CD4-positive, alpha-beta T cell treated with Interleukin-2 at 100 ng/mL for 4 hours (primary cell): ENCODE data around the gene AQP12B.

Source experiments
- DNase-seq: peaks from one replicate; pipeline ENCODE4 v3.0.0-alpha.2; 2020; ENCODE audit warnings: low spot score

AQP12B gene

DNA sequence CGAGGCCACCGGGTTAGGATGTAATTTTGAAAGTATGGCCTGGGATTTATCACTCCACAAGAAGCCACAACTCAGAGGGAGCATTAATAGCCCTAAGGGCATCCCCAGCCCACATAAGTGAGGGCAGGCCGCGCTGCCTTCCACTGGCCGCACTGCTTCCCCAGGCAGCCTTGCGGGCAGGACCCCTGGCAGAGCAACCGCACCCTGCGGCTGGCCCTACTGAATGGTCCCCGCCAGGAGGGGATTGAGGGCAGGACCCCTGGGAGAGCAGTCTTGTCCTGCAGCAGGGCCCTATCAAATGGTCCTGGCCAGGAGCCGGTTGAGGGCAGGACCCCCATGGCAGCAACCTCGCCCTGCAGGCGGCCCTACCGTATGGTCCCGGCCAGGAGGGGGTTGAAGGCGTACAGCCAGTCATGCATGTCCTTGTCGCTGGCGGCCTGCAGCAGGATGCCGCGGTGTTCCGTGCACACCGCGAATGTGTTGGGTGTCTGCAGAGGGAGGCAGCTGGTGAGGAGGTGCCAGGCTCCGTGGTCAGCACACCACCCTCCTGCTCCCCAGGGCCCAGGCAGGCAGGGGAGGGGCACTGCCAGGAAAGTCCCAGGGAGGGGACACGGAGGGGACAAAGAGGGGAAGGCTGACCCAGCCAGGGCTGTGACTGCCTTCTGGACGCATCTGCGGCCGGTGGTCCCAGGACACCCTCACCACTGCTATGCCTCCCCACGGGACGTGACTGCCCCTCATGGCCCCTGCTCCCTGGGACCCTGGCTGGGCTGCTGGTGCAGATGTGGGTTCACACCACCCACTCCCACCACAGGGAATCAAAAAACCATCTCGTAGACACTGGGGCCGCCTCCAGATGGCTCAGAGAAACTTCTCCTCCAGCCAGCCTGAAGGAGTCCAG, 35.2 kb upstream of the AQP12B start:
- no peak for DNase-seq

GRCh38 chr2:240717181-240717641, 34.5 kb upstream of the AQP12B start:
- no peak for DNase-seq

GRCh38 chr2:240716130-240716798, 33.6 kb upstream of the AQP12B start:
- no peak for DNase-seq

DNA sequence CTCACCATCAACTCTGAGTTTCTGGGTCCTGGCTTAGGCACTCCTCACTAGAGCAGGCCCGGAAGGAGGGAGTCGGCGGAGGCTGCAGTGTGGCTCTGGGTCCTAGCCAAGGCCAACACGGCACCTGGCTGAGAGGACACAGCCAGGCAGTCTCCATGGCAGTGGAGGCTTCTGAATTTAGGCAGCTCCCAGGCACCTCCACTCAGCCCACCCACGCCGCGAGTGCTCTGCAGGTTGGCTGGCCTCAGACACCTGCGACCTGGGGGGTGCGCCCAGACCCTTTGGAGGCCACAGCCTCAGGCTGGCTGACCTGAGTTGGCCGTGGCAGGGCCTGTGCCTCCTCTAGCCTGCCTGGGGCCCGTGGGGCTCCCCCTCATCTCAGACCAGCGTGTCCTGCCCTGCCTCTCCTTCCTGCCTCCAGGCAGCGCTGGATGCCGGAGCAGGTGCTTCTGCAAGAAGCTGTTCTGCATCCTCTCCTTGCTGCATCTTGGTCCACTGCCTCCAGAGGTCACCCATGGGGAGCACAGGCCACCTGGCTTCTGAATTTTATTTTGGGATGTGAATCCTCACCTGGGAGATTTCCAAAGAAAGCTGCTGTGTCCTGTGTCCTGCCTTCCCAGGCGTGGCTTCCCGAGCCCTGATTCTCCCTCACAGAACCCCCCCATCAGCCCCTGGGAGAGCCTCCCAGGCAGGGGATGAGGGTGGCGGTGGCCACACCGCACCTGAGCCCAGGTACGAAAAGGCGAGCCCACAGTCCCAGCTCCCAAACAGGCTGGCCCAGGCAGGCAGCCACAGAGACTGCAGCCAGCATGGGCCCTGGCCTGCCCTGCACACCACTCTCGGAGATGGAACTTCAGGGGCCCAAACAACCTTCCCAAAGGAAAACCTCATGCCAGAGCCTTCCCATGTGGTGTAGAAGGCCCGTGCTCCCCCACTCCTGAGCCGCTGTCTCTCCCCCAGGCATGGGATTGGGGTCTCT, 32.4 kb upstream of the AQP12B start:
- DNase-seq: no peak

GRCh38 chr2:240713928-240714746, 31.5 kb upstream of the AQP12B start:
- no peak for DNase-seq

GRCh38 chr2:240713071-240713927, 30.6 kb upstream of the AQP12B start:
- DNase-seq: no peak

GRCh38 chr2:240712121-240712520, 29.4 kb upstream of the AQP12B start:
- no peak for DNase-seq

DNA sequence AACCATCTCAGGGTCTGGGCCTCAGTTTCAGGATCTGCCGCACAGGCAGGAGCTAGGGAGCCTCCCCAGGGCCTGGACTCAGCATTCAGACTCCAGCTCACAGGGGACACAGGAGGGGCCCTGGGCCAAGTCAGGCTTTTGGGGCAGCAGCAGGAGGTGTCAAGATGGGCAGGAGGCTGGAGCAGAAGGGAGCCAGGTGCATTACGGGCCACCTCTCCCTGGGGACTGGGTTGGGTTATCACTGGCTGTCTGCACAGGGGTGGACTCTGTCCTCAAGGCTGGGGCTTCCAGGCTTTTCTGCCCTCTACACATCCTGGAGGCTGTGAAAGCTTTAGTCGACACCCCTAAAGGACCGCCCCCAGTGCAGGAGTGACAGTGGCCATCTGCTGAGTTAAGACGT, 29.0 kb upstream of the AQP12B start:
- DNase-seq: no peak

GRCh38 chr2:240711296-240711695, 28.6 kb upstream of the AQP12B start:
- no peak for DNase-seq

DNA sequence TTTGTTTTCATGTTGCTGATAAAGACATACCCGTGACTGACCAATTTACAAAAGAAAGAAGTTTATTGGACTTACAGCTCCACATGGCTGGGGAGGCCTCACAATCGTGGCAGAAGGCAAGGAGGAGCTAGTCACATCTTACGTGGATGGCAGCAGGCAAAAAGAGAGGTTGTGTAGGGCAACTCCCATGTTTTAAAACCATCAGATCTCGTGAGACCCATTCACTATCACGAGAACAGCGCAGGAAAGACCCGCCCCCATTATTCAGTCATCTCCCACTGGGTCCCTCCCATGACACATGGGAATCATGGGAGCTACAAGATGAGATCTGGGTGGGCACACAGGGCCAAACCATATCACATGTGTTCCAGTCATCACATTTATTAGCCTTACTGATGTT, 25.8 kb upstream of the AQP12B start:
- no peak for DNase-seq

DNA sequence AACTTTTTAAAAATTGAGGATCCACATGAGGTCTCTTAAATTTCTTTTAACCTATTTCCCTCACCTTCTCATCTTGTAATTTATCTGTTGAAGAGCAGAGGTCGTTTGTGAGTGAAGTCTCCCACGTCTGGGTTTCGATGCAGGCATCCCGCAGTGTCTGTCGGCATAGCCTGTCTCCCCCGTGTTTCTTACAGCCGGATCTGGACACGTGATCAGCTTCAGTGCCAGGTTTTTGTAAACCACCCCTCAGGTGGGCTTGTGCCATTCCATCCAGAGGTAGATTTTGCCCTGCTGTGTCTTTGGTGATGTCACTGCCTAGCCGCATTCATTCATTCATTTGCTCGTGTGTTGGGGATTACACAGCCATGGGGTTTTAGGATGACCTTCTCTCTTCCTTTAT, 25.1 kb upstream of the AQP12B start:
- no peak for DNase-seq

DNA sequence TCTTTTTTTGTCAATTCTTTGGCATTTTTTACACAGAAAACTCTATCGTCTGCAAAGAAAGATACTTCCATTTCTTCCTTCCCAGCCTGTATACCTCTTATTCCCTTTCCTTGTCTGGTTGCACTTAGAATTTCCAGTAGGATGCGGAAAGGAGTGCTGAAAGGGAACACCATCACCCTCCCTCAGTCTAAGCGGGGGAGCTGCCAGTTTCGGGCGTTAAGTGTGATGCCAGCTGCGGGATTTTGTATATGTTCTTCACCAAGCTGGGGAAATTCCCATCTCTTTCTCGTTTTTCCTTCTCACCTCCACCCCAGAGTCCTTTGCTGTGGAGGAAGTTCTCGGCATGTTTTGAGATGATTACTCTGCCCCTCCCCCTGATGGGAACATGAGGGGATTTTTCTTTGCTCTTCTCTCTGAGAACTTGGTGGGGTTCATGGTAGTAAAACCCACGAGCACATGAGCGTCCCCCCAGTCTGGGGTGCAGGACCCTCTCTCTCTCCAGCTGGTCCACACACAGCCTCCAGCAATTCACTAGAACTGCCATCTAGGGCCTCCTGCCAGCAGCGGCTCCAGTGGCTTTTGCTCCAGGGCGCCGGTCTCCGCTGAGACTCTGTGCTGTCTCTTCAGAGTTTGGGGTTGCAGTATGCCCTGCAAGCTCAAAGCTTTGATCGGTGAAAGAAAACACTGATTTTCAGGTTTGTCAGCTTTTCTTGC, 24.5 kb upstream of the AQP12B start:
- DNase-seq: no peak

GRCh38 chr2:240705204-240705791, 22.6 kb upstream of the AQP12B start:
- no peak for DNase-seq

DNA sequence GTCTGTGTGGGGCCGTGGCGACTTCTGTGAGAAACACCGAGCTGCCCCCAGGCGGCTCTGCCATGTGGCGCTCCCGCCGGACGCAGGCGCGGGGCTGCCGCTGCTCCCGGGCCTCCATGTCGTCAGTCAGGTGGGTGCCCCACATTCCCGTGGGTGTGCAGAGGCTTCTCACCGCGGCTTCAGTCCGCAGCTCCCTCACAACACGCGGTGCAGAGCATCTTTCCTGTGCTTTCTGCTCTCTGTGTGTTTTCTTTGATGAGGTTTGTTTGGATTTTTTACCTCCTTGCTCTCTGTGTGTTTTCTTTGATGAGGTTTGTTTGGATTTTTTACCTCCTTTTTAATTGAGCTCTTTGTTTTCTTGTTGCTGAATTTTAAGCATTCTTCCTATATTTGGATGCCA, 22.0 kb upstream of the AQP12B start:
- no peak for DNase-seq

- no peak for DNase-seq
Observed at GRCh38 chr2:240703417-240704341, 21.0 kb upstream of the AQP12B start.

GRCh38 chr2:240702640-240703011, 19.9 kb upstream of the AQP12B start:
- no peak for DNase-seq

- no peak for DNase-seq
Observed at GRCh38 chr2:240701736-240702639, 19.3 kb upstream of the AQP12B start.
